T47D (cell line): ENCODE measurements around the gene CES1.
"Not testable (repeated sequence)": the region's sequence is repeated elsewhere in the genome, so short reads cannot be mapped to it uniquely, and the experiment has no call there.

Experiments
- DNase-seq, 2 experiments: peaks; one replicate each; pipeline versions ENCODE4 v3.0.0 to v3.0.0-alpha.2; 2011 to 2012; ENCODE audit warnings: low read depth in 1 of 2, low spot score in 1 of 2
- JUND ChIP-seq: IDR thresholded peaks from 2 replicates; pipeline ENCODE4 v1.6.1; 2012; ENCODE audit warnings: low read depth
- in situ Hi-C: cut with HindIII; loops from 2 replicates; pipeline ENCODE4 v1.10.0; 2016; ENCODE audit warnings: low sequenced_read_pairs, low pct_unique_long_range_greater_than_20kb

Gene CES1

DNA sequence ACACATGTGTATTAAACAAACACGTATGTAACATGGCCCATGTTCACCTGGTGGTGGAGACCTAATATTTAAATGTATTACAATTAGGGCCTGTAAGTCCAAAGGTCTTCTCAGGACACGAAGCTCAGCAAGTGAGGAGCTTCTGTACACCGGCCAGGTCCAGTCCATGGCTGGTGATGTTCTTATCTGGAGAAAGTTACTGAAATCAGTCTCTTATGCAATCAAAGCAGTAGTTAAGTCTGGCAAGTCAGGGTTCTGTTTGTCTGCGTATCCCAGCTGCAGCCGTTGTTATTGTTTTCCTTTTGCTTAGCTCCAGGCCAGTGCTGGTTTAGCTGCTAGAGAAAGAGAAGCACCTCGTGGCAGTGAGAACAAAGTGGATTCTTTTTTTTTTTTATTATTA, 41.4 kb downstream of the CES1 start:
- DNase-seq, in situ Hi-C loops: not testable (repeated sequence)

DNA sequence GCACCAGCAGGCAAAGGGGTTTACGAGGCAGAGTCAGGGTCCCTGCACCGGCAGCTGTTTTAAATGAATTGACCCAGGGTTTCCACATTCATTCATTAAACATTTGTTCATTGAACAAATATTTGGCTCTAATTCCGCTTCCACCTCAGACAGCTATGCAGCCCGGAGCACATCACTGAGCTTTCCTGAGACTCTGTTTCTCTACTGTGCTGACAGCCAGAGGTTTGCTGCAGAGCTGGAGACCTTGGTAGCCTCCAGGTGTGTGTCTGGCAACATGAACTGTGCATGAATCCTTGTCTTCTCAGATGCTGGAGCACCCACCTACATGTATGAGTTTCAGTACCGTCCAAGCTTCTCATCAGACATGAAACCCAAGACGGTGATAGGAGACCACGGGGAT, 42.7 kb downstream of the CES1 start:
- in situ Hi-C loops, DNase-seq: not testable (repeated sequence)

DNA sequence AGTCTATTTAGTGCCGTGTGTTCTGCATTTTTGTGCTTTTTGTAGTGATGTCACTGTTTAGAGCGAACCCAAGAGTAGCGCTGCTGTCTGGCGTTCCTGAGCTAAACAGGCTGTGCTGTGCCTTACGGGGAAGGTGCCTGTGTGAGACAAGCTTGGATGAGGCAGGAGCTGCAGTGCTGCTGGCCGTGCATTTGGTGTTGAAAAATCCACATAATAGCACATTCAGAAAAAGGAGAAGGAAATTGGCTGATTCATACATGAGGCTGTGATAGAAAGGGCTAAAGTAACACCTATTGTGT, 50.2 kb downstream of the CES1 start:
- in situ Hi-C loops, DNase-seq: not testable (repeated sequence)

DNA sequence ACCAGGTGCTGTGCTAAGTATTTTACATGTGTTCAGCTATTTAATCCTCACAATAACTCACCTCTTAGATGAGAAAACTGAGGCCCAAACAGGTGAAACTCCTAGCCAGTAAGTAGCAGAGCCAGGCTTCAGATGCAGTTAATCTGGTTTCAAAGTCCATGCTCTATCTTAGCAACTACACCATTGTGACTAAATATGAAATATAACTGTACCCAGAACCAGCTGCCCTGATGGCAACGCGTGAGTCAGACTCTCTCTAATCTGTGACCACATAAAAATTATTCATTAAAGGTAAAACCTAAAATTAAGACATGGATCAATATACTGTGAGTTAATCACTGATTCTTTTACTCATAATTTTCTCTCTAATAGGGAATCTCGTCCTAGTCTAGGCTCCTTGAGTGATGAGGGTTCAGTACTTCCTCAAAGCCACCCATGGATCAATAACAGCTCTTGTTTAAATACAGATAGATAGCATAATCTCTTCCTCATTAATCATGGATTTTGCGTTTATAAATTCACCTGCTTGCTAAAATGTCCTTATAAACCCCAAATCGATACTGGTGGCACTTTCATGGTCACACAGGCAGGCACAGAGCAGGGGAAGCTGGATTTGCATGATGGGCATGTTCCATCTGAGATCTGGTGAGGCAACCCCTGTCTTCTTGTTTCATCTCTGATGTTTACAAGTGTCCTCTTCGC, 50.7 kb downstream of the CES1 start:
- DNase-seq, in situ Hi-C loops: not testable (repeated sequence)

DNA sequence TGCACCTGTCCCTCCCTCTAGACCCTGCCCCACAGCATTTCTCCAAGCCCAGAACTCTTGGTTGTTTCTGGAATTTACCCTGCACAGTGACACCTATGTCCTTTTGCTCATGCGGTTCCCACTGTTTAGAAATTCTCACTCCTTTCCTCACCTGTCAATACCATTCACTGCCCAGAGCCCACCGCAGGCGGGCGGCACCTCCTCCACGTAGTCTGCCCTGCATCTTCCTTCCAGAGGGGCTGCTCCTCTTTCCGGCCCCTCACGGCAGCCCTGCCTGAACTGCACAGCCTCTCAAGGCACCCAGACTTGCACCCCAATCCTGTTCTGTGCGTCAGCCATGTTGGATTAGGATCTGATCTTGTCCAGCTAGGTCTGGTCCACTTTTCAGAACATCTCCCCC, 51.4 kb downstream of the CES1 start:
- DNase-seq, in situ Hi-C loops: not testable (repeated sequence)

DNA sequence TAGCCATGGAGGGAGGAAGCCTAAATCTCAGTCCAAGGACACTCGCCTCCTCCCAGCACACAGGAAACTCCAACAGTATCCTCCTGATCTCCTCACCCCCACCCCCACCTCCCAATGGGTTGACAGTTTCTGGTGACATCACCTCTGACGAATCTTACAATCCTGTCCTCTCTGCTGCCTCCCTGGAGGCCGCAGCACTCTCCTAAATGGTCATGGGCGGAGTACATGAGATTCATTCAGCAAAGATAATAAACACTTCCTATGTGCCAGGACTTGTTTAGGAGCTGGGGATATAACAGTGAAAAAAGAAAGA, 52.8 kb downstream of the CES1 start:
- DNase-seq, in situ Hi-C loops: not testable (repeated sequence)

DNA sequence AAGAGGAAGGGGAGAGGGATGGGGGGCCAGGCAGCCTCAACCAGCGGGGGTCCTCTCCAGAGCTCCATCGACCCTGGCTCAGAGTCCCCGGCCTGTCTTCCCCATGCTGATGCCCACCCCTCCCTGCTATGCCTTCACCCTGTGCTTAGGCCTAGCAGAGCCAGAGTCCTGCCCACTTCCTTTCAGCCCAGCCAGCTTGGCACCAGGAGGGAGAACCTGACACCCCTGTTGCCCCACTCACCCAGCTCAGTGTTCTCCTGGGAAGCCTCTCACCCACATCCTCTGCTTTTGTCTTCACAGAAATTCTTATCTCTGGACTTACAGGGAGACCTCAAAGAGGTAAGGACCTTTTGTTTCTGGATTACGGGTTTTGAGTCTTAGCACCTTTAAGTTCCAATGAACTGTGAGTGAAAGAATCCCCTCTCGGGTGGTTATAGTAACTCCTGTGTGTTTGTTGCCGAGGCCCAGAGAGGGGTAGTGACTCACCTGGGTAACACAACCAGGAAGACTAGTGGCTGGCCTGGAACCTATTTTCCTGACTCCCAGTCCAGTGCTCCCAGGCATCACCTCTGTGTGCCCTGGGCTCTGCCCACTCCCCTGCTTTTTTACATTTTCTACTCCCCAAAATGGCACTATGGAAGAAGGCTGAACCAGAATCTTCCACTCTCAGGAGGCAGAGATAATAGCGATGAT, 53.3 kb downstream of the CES1 start:
- TF ChIP-seq JUND = no peak
- in situ Hi-C loops = no loop called here
- no peak for DNase-seq

DNA sequence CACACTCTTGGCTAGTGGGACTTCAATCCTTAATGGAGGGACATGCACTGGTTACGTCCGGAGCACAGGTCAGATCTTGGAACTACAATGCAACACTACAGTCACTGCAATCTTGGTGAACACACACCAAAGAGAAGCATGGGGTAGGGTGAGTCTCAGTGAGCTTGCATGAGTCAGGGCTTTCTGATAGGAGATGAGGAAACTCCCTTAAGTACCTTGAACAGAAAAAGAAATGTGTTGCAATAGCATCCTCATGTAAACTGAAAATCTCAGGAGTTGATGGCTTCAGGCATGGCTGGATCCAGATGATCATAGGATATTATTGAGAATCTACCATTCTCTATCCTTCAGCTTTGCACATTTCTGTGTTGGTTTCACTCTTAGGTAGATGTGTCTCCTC, 54.1 kb downstream of the CES1 start:
- in situ Hi-C loops = no loop called here
- TF ChIP-seq JUND = no peak
- DNase-seq = no peak

DNA sequence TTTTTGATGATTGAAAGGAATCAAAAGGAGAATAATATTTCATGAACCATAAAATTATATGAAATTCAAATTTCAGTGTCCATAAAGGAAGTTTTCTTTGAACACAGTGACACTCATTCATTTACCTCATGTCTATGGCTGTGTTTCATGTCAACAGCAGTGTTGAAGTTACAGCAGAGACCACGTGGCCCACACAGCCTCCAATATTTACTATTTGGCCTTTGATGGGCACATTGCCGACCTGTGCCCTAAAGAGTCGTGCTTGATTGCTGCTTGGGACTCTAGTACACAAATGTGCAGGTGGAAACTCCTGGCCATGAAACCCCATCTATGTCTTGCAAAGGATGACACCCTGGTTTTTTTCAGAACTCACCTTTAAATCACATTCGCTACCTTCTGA, 57.0 kb downstream of the CES1 start:
- DNase-seq = no peak
- in situ Hi-C loops = no loop called here
- no peak for TF ChIP-seq JUND

DNA sequence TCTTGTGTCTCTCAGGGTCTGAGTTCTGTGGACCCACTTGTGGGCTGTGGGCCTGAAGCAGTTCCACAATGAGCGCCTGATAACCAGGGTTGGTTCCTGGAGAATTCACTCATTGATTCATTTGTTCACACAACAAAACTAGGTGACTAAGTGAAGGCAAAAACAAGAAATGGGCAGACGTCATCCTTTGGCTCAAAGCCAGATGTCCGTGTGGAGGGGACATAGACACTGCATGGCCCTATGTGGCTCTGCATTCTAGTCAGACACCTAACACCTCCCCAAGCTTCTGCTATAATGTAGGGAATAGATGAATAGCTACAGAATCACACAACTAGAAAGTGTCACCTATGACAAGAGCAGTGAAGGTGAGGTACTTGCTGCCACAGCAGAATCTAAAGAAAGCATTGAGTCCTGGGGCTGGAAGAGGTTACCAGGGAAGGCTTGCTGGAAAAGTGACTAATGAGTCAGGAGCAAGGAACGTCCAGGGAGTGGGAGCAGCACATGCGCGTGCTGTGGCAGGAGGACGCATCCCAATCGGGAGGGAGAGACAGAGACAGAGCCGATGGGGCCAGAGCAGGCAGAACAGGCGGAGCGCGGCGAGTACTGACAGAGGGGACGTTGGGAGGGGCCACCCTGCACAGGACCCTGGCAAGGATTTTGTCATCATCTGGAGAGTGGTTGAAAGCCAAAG, 58.9 kb downstream of the CES1 start:
- in situ Hi-C loops = no loop called here
- no peak for TF ChIP-seq JUND
- DNase-seq = no peak

DNA sequence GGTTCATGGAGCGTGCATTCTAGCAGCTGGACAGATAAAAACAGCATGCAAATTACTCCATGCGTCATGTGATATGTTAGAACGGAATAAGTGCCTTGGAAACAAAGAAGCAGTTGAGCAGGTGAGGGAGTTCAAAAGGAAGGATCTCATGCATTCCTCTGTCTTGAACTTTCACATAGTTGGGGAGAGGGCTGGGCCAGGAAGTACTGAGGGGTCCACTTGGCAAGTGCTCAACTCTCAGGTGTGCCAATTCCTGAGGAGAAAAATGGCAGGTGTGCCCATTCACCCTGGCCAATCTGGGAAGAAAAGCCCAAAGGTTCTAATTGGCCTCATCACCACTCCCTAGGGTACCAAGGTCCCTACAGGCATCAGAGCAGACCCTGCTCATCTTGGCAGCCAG, 67.7 kb downstream of the CES1 start:
- in situ Hi-C loops = no loop called here

DNA sequence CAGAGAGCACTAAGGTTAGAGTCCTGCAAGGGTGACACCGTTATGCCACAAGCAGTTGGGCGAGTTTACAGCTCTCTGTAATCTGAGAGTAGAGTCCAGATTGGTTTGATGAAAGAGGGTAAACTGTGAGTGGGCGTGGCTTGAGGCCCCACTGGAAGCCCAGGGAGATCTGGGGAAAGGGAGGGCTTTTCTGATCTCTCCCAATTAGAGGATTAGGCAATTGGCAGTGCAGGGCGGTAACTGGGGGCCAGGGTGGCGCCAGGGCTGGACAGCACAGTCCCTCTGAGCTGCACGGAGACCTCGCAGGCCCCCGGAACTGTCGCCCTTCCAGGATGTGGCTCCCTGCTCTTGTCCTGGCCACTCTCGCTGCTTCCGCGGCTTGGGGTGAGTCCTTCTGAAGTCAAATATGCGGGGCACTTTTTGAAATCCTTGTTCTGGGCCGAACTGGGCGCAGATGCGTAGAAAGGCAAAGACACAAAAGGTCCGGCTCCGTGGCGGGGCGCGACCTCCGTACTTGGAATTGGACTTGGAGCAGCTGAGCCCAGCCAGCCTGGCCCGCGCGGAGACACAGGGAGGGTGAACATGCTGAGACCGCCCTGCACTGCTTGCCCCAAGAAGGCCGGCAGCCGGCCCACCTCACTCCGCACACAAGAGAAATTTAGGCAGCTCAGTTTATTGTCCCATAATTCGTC, 72.4 kb downstream of the CES1 start:
- DNase-seq = no peak

More for the DNA sequence above, 67.7 kb downstream of the CES1 start:
- no peak for DNase-seq
- TF ChIP-seq JUND = no peak

DNA sequence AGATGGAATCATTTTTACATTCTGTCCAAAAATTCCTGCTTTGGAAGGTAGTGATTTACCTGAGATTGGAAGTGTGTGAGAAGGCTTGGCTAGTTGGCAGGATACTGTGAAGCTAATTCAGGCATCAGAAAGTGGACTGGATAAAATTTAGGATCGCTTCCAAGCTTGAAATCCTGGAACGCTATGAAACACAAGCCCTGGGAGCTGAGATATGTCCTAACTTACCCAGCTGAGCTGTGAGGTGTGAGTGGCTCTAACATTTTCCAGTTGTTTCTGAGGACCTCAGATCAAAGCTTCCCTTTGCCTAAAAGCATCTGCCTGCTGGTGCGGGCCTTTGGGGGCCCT, 73.0 kb downstream of the CES1 start:
- in situ Hi-C loops, DNase-seq: not testable (repeated sequence)

More for the DNA sequence above, 72.4 kb downstream of the CES1 start:
- in situ Hi-C loops = no loop called here
- TF ChIP-seq JUND = no peak

DNA sequence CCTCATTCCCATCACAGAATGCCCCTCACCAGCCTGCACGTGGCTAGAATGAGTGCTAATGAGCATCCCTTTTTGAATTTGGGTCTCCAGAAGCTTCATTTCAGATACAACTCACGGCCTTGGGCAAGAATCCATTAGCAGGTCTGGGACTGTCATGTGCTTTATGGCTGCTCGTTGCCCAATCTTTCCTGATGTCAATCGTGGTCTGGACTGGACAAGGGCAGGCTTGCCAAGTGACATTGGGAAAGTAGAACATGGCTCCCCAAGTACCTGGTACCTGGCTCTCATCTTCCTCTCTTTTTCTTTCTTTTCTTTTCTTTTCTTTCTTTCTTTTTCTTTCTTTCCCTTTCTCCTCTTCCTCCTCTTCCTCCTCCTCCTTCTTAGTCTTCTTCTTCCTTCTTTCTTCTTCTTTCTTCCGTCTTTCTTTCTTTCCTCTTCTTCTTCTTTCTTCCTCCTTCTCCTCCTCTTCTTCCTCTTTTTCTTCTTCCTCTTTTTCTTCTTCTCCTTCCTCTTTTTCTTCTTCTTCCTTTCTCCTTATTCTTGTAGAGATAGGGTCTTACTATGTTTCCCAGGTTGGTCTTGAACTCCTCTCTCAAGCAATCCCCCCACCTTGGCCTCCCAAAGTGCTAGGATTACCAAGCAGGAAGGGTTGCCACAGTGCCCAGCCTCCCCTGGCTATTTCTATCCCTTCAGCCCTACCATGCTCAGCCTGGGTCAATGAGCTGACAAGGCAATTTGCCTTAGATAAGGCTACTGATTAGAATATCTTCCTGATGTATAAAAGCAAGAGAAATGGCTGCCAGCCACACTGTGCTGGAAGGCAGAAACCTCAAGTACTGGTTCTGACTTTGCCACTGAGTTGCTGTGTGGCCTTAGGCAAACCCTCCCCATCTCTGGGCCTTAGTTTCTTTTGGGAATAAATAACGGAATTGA, 75.0 kb downstream of the CES1 start:
- in situ Hi-C loops, DNase-seq: not testable (repeated sequence)
